PFSK-1 (cell line): ENCODE measurements around the gene TIMM8B.

Experiments used
- FOXP2 ChIP-seq: optimal IDR thresholded peaks from 2 replicates; pipeline ENCODE3; 2011; ENCODE audit warnings: borderline replicate concordance, control low read depth, inconsistent platforms; ENCODE audit not compliant: insufficient read depth; ENCODE audit errors: extremely low read length, extremely low read depth
- POLR2AphosphoS5 ChIP-seq: IDR thresholded peaks from 2 replicates; pipeline ENCODE4 v1.6.1; 2012; ENCODE audit warnings: low read depth, mild to moderate bottlenecking, control low read depth, low read length, moderate library complexity
- SIN3A ChIP-seq: IDR thresholded peaks from 2 replicates; pipeline ENCODE4 v1.6.1; 2012; ENCODE audit warnings: mild to moderate bottlenecking, low read length, moderate library complexity, borderline replicate concordance; ENCODE audit not compliant: insufficient read depth
- TAF1 ChIP-seq: IDR thresholded peaks from 2 replicates; pipeline ENCODE4 v1.6.1; 2012; ENCODE audit warnings: low read length, control low read depth, borderline replicate concordance; ENCODE audit not compliant: insufficient read depth
- TF ChIP-seq, protein P1 (sequence below), 2 experiments: IDR thresholded peaks; 2 replicates each; pipeline versions ENCODE4 v1.6.1 to v1.8.0; 2011 to 2012; ENCODE audit warnings: low read depth in 2 of 2, low read length in 2 of 2, control low read depth in 1 of 2, inconsistent platforms in 1 of 2, mild to moderate bottlenecking in 1 of 2, moderate library complexity in 1 of 2; ENCODE audit not compliant: insufficient read depth in 1 of 2

GRCh38 chr11:112114460-112114859 lies 27.9 kb upstream of the TIMM8B start:
- TF ChIP-seq SIN3A (no peak), POLR2AphosphoS5 (no peak), TAF1 (no peak), FOXP2 (no peak)
- TF ChIP-seq, protein P1, sequence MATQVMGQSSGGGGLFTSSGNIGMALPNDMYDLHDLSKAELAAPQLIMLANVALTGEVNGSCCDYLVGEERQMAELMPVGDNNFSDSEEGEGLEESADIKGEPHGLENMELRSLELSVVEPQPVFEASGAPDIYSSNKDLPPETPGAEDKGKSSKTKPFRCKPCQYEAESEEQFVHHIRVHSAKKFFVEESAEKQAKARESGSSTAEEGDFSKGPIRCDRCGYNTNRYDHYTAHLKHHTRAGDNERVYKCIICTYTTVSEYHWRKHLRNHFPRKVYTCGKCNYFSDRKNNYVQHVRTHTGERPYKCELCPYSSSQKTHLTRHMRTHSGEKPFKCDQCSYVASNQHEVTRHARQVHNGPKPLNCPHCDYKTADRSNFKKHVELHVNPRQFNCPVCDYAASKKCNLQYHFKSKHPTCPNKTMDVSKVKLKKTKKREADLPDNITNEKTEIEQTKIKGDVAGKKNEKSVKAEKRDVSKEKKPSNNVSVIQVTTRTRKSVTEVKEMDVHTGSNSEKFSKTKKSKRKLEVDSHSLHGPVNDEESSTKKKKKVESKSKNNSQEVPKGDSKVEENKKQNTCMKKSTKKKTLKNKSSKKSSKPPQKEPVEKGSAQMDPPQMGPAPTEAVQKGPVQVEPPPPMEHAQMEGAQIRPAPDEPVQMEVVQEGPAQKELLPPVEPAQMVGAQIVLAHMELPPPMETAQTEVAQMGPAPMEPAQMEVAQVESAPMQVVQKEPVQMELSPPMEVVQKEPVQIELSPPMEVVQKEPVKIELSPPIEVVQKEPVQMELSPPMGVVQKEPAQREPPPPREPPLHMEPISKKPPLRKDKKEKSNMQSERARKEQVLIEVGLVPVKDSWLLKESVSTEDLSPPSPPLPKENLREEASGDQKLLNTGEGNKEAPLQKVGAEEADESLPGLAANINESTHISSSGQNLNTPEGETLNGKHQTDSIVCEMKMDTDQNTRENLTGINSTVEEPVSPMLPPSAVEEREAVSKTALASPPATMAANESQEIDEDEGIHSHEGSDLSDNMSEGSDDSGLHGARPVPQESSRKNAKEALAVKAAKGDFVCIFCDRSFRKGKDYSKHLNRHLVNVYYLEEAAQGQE (IDR thresholded peaks at IDR 0.05; ENCODE audit: insufficient read depth in 1 of 2, low read depth in 2 of 2, low read length in 2 of 2), result no peak
